Measurements from ENCODE around the gene SPG7.
A peak's percentile ranks its signal among the peaks of the same experiment; 100 is the strongest.
"Not testable (repeated sequence)": the region's sequence is repeated elsewhere in the genome, so short reads cannot be mapped to it uniquely, and the experiment has no call there.

The SPG7 gene

DNA sequence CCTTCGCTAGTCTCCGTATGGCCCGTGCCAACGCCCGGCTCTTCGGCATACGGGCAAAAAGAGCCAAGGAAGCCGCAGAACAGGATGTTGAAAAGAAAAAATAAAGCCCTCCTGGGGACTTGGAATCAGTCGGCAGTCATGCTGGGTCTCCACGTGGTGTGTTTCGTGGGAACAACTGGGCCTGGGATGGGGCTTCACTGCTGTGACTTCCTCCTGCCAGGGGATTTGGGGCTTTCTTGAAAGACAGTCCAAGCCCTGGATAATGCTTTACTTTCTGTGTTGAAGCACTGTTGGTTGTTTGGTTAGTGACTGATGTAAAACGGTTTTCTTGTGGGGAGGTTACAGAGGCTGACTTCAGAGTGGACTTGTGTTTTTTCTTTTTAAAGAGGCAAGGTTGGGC is 54.7 kb downstream of the SPG7 start:
- DNase-seq (ENCODE audit: low spot score), result no peak
- FAIRE-seq, result no peak

DNA sequence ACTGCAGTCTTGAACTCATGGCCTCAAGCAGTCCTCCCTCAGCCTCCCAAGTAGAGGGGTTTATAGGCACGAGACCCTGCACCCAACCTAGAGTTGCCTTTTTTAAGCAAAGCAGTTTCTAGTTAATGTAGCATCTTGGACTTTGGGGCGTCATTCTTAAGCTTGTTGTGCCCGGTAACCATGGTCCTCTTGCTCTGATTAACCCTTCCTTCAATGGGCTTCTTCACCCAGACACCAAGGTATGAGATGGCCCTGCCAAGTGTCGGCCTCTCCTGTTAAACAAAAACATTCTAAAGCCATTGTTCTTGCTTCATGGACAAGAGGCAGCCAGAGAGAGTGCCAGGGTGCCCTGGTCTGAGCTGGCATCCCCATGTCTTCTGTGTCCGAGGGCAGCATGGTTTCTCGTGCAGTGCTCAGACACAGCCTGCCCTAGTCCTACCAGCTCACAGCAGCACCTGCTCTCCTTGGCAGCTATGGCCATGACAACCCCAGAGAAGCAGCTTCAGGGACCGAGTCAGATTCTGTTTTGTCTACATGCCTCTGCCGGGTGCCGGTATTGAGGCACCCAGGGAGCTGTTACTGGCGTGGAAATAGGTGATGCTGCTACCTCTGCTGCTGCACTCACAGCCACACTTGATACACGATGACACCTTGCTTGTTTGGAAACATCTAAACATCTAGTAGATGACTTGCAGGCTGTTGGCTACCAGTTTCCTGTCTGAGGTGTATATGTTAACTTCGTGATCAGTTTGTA is 55.6 kb downstream of the SPG7 start:
- FAIRE-seq, result no peak
- DNase-seq (ENCODE audit: low spot score), result no peak

DNA sequence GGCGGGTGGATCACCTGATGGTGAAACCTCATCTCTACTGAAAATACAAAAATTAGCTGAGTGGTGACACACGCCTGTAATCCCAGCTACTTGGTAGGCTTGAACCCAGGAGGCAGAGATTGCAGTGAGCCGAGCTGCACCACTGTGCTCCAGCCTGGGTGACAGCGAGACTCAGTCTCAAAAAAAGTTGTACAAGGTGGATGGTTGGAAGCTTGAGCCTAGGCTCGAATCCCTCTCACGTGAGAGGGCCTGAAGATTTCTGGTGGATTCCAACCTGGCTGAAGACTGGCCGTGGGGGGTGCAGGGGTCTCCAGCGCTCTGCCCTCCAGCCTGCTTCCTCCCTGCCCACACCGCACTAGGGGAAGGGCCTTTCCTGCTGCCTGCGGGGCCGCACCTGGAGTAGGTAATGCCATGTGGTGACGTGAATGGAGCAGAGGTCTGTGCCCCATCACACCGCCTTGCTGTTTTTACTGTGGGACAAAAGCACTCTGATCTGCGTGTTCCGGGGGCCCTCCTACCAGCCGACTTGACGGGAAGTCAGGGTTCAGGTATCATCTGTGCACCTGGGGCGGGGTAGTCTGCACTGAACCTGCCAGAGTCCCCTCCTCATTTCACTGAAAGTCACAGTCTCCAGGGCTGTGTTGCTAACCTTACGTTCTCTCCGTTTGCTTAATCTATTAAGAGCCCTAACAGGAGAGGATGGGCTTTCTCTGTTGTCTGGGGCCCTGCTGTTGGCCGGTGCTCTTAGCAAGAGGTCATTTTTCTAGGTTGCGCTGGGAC is 56.5 kb downstream of the SPG7 start:
- FAIRE-seq (no peak), DNase-seq (ENCODE audit: low spot score) (no peak)

DNA sequence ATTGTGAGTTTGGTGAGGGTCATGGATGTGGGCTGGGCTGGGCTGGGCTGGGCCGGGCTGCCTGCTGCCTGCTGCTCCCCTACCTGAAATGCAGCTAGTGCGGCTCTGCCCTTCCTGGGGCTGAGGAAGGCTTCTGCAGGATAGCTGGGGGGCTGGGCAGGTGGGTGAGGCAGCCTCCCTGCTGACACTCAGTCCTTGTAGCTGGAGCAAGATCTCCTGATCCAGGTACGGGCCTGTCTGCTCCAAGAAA is 57.0 kb downstream of the SPG7 start:
- no peak for FAIRE-seq
- DNase-seq (ENCODE audit: low spot score), result no peak

DNA sequence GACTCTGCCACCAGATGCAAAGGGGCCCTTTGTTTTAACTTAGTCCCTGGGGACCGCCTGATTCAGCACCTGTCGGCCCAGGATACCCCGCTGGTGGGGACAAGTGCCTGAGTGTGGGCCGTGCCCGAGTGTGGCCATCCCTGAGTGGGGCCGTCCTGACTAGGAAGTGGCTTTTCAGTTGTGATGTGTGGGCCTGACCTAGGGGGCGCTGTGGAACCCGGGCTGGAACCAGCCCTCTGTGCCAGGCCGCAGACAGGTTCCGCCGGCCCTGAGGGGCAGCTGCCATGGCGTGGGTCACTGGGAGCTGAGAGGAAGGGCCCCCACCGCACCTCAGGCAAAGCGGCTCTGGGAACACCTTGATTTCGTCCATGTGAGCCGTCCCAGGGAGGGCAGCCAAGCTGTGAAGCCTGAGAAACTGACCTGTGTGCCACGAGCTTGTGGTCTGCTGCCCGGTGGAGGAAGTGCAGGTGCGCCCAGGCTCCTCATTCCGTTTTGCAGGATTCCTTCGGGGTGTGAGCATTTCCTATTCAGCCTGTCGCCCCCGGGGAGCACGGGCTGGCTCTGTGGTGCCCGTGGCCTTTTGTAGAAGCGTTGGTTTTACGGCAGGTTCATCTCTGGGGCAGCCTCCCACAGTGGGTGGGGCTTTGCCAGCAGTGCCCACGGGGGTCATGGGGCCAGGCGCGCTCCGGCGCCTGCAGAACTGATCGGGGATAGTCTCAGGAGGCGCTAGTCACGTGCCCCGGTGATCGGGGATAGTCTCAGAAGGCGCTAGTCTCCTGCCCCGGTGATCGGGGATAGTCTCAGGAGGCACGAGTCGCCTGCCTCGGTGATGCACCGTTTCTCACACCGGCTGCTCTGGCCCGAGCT is 57.5 kb downstream of the SPG7 start:
- DNase-seq (ENCODE audit: low spot score) (peak; percentile 70), FAIRE-seq (no peak)

DNA sequence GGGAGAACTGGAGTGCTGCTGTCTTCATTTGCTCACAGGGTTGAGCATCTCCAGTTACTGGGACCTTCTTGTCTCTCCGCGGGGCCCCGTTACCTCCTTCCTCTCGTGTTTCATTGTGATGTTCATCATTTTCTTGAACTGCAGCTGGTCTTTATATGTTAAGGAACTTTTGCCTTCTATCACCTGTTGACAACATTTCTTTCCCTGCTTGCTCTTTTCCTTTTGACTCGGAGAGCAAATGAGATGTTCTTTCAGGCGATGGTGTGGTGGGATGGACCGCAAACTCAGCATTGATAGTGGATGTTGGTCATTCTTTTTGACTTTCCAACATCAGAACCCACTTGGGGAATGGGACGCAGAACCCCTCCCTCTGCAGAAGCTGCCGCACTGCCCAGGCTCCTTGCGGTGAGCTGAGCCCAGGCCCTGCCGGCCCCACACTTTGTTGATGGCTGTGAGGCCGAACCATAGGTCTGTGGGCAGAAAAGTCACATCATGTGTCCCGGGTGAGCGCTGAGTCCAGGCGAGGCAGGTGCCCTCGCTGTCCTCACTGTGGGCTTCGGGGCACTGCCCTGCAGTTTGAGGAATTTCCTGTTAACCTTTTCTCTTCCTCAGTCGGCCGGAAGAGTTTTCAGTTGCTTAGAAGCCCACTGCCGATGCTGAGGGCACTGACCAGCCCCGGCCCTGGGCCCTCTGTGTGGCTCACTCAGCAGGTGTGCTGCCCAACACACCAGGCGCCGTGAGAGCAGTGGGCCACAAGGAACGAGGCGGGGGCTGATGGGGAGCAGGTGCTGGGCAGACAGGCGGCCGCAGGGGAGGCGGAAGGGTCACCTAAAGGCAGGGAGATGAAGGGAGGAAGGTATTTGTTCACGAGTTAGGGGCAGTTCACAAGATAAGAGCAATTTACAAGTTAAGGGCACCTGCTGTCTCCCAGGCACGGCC is 59.7 kb downstream of the SPG7 start:
- DNase-seq (ENCODE audit: low spot score) (no peak), FAIRE-seq (no peak)

DNA sequence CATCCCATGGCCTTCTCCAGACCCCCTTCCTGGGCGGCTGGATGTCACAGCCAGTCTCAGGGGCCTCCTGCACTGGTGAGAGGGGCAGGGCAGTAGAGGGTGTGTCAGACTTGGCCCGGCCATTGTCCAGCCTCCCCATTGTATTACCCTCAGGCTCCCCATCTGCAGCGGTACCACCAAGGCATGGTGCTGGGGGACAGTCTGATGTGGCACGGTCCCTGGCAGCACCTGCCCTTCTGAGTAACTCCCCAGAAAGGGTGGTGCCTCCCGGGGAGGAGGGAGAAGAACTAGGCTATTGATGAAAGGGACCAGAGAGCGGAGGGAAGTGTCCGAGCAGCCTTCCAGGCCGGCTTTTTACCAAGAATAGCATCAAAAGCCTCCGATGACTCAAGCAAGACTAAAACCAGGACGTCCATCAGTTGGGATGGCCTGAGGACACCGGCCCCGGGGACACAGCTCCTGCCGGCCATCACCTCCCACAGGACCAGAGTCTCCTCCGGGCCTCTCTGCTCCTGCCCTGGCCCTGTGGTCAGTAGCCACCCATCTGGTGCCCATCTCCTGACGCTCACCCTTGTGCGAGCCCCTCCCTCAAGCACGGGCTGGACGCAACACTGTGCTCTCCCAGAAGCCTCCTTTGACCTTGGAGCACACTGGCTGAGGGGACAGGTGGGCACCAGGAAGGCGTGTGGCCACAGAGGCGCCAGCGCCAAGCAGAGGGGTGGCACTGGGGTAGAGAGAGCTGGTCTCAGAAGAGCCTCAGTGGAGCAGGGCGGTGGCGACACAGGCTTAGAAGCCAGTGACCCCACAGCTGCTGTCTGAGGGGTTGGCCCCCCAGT is 61.5 kb downstream of the SPG7 start:
- FAIRE-seq, result no peak

DNA sequence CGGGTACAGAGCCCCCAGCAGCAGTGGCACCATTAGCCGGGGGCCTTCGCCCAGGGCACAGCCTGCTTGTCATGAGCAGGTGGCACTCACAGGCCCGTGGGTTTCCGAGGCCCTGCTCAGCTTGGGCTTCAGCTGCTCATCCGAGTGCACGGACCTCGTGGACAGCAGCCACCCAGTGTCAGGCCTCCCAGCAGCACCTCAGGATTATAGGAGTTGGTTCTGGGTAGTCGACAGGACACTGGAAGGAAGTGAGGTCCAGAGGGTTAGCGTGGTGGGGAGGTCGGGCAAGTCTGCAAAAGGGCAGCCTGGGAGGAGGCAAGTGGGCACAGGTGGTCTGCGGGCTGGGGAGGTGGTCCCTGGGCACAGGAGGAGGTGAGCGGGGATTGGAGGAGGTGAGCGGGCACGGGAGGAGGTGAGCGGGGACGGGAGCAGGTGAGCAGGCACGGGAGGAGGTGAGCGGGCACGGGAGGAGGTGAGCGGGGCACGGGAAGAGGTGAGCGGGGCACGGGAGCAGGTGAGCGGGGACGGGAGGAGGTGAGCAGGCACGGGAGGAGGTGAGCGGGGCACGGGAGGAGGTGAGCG is 62.2 kb downstream of the SPG7 start:
- DNase-seq (ENCODE audit: low spot score) (no peak), FAIRE-seq (no peak)

More for the DNA sequence above, 61.5 kb downstream of the SPG7 start:
- no peak for DNase-seq (ENCODE audit: low spot score)

DNA sequence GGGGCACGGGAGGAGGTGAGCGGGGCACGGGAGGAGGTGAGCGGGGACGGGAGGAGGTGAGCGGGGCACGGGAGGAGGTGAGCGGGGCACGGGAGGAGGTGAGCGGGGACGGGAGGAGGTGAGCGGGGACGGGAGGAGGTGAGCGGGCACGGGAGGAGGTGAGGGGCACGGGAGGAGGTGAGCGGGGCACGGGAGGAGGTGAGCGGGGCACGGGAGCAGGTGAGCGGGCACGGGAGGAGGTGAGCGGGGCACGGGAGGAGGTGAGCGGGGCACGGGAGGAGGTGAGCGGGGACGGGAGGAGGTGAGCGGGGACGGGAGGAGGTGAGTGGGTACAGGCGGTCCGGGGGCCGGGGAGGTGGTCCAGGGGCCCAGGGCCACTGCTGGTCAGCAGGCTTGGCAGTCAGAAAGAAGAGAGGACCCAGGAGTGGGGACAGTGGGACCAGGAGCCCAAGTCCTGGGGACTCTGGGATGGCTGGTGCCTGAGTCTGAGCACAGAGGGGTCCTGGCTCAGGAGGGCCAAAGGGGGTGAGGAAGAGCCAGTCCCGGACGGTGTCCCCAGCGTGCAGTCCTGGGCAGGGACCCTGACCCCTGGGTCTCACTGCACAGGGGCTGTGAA is 62.9 kb downstream of the SPG7 start:
- not testable (repeated sequence) for FAIRE-seq

DNA sequence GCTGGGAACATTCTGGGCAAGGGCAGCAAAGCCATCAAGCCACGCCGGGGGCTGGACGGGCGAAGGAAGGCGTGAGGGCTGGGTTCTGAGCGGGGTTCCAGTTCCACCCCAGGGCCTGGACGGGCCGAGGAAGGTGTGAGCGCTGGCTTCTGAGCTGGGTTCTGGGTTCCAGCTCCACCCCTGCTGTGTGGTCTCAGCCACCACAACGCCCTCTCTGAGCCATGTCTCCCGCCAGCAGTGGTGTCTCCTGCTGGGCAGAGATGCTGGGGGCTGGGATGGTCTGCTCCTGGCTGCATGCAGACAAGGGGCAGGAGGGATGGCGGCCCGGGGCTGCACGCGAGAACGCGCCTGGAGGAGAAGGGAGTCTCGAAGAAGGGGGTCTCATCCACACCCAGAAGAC is 63.4 kb downstream of the SPG7 start:
- FAIRE-seq, result no peak
- DNase-seq (ENCODE audit: low spot score), result no peak

More for the DNA sequence above, 62.9 kb downstream of the SPG7 start:
- DNase-seq (ENCODE audit: low spot score), result not testable (repeated sequence)

DNA sequence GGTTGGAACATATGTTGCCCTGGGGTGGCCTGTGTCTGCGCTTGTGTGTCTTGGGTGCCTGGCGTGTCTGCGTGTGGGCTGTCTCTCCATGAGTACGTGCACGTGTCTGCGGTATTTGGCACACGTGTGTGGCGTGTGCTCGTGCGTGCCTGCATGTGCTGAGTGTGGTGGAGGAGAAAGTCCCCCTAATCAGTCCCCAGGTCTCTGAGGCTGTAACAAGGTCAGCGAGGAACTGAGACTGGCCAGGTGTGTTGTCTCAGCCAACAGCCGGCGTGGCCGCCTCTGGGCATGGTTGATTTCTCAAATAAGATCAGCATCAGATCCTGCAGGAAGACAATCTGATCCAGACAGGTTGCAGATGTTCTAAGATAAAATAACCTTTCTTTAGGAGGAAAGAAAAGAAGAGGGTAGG is 63.9 kb downstream of the SPG7 start:
- DNase-seq (ENCODE audit: low spot score) (no peak), FAIRE-seq (no peak)

DNA sequence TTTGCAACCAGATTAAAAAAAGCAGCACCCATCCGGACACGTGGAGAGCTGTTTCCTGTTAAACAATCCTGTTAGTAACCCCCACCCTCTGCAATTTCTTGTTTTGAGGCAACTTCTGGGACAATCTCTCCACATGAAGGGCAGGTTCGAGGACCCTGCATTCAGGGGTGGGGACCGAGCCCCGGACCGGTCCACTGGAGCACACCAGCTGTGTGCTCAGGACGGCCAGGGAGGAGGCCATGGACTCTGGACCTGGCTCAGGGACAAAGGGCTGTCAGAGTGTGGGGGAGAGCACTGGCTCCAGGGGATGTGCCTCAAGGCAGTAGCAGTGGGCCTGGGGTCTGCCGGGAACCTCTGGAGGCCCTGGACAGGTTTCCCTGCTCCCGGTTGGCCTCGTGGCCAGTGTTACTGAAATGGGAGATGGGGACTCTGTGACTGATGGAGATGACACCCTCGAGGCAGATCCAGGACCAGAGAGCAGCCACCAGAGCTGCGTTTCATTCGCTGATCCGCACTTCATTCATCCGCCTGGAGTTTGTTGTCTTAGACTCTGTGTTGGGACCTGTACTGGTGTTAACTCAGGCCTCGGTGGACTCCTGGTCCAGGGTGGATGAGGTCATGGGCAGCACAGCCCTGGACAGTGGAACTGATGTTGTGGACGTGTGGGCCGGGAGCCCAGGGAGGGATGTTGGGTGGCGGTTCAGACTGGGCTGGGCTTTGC is 64.4 kb downstream of the SPG7 start:
- DNase-seq (ENCODE audit: low spot score), result no peak
- FAIRE-seq, result no peak

DNA sequence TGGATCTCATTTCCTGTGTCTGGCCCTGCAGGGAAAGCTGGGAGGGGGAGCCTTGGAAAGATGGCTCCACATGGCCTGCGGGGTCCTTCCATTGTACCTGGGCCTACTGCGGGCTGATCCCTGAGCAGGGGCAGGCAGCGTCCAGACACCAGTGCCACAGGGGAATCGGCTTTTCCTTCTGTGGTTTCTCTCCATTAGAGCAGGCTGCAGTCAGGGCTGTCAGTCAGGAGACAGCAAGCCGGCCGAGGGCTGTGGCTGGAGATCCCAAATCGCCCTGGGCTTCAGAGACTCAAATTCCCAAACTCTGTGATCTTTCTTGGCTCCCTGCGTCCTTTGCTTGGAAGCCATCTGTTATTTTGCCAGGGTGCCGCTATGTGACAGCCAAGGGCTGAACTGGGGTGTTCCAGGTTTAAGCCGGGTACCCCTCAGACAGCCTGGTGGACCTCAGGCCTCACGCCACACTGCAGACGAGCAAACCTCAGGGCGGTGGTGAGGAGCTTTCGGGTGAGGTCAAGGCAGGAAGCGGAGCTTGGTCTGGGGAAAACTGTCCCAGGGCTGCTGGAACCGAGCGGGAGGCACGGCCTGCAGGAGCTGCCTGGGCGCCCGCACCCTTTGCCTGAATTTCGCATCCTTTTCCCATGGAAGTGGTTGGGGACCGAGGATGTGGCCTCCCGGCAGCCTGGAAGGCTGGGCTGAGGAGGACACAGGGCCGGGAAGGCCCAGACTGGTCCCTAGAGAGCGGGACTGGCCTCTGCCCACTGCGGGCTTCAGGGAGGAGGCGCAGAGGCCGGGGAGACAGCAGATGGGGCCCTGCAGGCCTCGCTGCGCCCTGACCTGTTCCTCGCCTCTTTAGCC is 65.8 kb downstream of the SPG7 start:
- FAIRE-seq (no peak), DNase-seq (ENCODE audit: low spot score) (no peak)

DNA sequence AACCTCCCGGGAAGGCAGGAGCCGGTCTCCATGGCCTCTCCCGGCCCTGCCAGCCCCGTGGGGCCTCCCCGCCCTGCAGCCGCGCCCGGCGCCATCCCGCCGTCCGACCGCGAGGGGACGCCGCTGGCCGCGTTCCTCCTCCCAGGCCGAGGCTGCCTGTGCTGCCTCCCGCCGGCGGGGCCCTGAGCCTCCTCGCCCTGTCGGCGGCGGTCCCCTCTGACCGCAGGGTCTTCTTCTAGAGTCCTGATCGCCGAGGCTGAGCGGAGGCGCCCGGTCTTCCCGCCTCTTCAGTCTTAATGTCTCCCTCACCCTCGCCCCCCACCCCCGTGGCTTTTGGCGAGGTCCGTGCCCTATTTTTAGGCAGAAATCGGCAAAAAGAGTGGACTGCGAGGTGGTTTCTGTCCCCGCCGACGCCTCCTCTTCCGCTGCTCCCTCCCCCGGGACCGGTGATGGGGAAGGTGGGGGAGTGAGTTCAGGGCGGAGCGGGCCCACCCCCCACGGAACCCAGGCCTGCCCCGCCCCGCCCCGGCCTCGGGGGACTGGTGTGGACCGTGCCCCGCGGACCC is 66.6 kb downstream of the SPG7 start:
- DNase-seq (ENCODE audit: low spot score) (no peak), FAIRE-seq (no peak)

DNA sequence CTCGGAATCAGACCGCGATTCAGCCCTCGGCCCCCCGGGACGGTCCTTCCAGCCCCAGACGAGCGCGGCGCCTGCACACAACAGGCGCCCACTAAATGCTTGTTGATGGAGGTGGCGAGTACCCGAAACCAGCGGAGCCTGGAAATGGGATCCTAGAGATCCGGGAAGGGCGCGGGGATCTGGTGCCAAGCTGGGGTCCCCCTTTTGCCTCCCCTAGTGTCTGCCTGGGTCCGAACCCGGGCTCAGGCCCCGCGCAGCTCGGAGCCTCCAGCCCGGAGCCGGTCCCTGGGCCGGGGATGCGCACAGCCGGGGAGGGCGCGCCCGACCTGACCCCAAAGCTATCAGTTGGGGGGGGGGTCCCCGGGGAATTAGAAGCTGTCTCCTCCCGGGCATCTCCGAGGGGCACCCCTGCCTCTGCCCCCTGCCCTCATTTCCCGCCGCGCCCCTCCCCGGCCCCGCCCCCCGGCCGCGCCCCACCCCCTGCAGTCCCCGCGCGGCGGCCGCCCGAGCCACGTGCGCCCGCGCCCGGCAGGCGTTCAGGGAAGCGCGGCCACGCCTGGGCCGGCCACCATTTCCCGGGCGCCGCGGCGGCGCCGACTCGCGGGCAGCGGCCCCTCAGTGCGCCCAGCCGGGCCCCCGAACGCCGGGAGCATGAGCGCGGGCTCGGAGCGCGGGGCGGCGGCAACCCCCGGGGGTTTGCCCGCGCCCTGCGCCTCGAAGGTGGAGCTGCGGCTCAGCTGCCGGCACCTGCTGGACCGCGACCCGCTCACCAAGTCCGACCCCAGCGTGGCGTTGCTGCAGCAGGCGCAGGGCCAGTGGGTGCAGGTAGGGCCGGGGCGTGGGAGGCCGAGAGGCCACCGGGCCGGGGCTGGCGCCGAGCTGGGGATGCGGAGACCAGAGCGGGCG is 67.3 kb downstream of the SPG7 start, which contains the start of gene CPNE7:
TSS of gene CPNE7 (plus strand) at position 512 of the 906 bp plus-strand sequence. CDS start at position 652, 140 bp downstream.
- no peak for DNase-seq (ENCODE audit: low spot score)
- no peak for FAIRE-seq

All from RCC 7860 (cell line).